SHP77 treated with DMSO at 0.1 percent for 48 hours (cell line): ENCODE results near the gene NFIX.
A peak's percentile ranks its signal among the peaks of the same experiment; 100 is the strongest.
"Not testable (repeated sequence)": the region's sequence is repeated elsewhere in the genome, so short reads cannot be mapped to it uniquely, and the experiment has no call there.

ENCODE experiments used
- DNase-seq: peaks from one replicate; lab custom pipeline; 2025; lab: John Stamatoyannopoulos, UW

Gene NFIX

GRCh38 chr19:12994701-12995595 is at the start of gene NFIX:
NFIX (plus strand) TSS chr19:12995475; CDS start chr19:12995838, 363 bp downstream.
- DNase-seq, result no peak

- peak; percentile 84 for DNase-seq
These were observed 49.7 kb upstream of the NFIX start, which contains the start of gene RAD23A for GRCh38 chr19:12945479-12946091. RAD23A (plus strand) TSS chr19:12945862; CDS start chr19:12945949, 87 bp downstream.

- no peak for DNase-seq
These were observed 49.1 kb upstream of the NFIX start for GRCh38 chr19:12946092-12946721.

GRCh38 chr19:12946731-12947496 is 48.4 kb upstream of the NFIX start:
- no peak for DNase-seq

- DNase-seq, result no peak
These were observed 47.3 kb upstream of the NFIX start for GRCh38 chr19:12947702-12948611.

GRCh38 chr19:12948612-12949362 is 46.5 kb upstream of the NFIX start:
- DNase-seq, result no peak

GRCh38 chr19:12949363-12950283 is 45.7 kb upstream of the NFIX start:
- no peak for DNase-seq

GRCh38 chr19:12952050-12952449 is 43.2 kb upstream of the NFIX start:
- DNase-seq, result not testable (repeated sequence)

- DNase-seq, result no peak
These were observed 42.7 kb upstream of the NFIX start for GRCh38 chr19:12952488-12953137.

GRCh38 chr19:12953138-12953798 is 42.0 kb upstream of the NFIX start:
- no peak for DNase-seq

GRCh38 chr19:12953799-12954611 is 41.3 kb upstream of the NFIX start:
- DNase-seq, result no peak

- DNase-seq, result no peak
These were observed 40.7 kb upstream of the NFIX start for GRCh38 chr19:12954612-12954962.

- not testable (repeated sequence) for DNase-seq
These were observed 39.7 kb upstream of the NFIX start for GRCh38 chr19:12955575-12955974.

- DNase-seq, result no peak
These were observed 39.3 kb upstream of the NFIX start for GRCh38 chr19:12955996-12956395.

- DNase-seq, result peak; percentile 41
These were observed 38.6 kb upstream of the NFIX start, which contains the start of gene GADD45GIP1 for GRCh38 chr19:12956446-12957388. GADD45GIP1 (minus strand) TSS chr19:12957223; CDS start chr19:12957212, 11 bp downstream.
